COLO668 (cell line): ENCODE results near the gene TADA2B.
A peak's percentile ranks its signal among the peaks of the same experiment; 100 is the strongest.

Experiments
- DNase-seq: peaks from one replicate; lab custom pipeline; 2025; ENCODE audit not compliant: unreplicated experiment; lab: John Stamatoyannopoulos, UW

TADA2B gene

GRCh38 chr4:7040765-7041164 lies 2.4 kb upstream of the TADA2B start:
- no peak for DNase-seq

GRCh38 chr4:7041246-7041645 lies 1.9 kb upstream of the TADA2B start:
- no peak for DNase-seq

GRCh38 chr4:7041801-7042502 lies 1.2 kb upstream of the TADA2B start:
- DNase-seq, result peak; percentile 42

- DNase-seq, result peak; percentile 99
These were observed 479 bp upstream of the TADA2B start for GRCh38 chr4:7042503-7043283.

GRCh38 chr4:7044137-7044930 lies 1.2 kb downstream of the TADA2B start:
- no peak for DNase-seq

- no peak for DNase-seq
These were observed 2.4 kb downstream of the TADA2B start for GRCh38 chr4:7045553-7045952.

- no peak for DNase-seq
These were observed 3.1 kb downstream of the TADA2B start for GRCh38 chr4:7045961-7046921.

- DNase-seq, result no peak
These were observed 3.8 kb downstream of the TADA2B start for GRCh38 chr4:7046971-7047370.

- no peak for DNase-seq
These were observed 5.5 kb downstream of the TADA2B start for GRCh38 chr4:7048642-7049041.

- no peak for DNase-seq
These were observed 6.1 kb downstream of the TADA2B start for GRCh38 chr4:7049295-7049694.

- no peak for DNase-seq
These were observed 6.6 kb downstream of the TADA2B start for GRCh38 chr4:7049739-7050138.

GRCh38 chr4:7050481-7051143 lies 7.4 kb downstream of the TADA2B start:
- no peak for DNase-seq

GRCh38 chr4:7051144-7051495 lies 7.9 kb downstream of the TADA2B start:
- no peak for DNase-seq

GRCh38 chr4:7051905-7052304 lies 8.7 kb downstream of the TADA2B start:
- no peak for DNase-seq

- no peak for DNase-seq
These were observed 9.1 kb downstream of the TADA2B start for GRCh38 chr4:7052313-7052712.

GRCh38 chr4:7052923-7053715 lies 9.9 kb downstream of the TADA2B start:
- no peak for DNase-seq

- no peak for DNase-seq
These were observed 11.1 kb downstream of the TADA2B start for GRCh38 chr4:7054106-7054880.

- DNase-seq, result no peak
These were observed 12.2 kb downstream of the TADA2B start for GRCh38 chr4:7055111-7055989.
